PC-3 (cell line): ENCODE results near the gene DLL3. TPM values are rescaled to one million over a fixed set of nuclear protein-coding genes. Genes with fewer than 3 reads are reported as not detected.
"Not testable (repeated sequence)": the region's sequence is repeated elsewhere in the genome, so short reads cannot be mapped to it uniquely, and the experiment has no call there.

Source experiments
- ATAC-seq: fragments of 200-7000 bp; cut with Tn5 transposase; 2 replicates; pipeline ENCODE4 v1.9.1; 2020; ENCODE audit warnings: mild to moderate bottlenecking, moderate library complexity
- BruUV-seq: library from RNA; stranded (reverse); fragments of 400-500 nt; replicated peaks from 2 replicates; lab custom pipeline; 2021; lab: Mats Ljungman, UMichigan
- CTCF ChIA-PET: fragments of 300-600 bp; sonication (Branson Sonifier 250); formaldehyde crosslinking; loops from one replicate; lab custom pipeline; 2022; ENCODE audit warnings: antibody characterized with exemption; lab: Charles Lee
- POLR2A ChIA-PET: fragments of 300-600 bp; sonication (Branson Sonifier 250); formaldehyde crosslinking; loops from one replicate; lab custom pipeline; 2022; ENCODE audit warnings: antibody characterized with exemption; ENCODE audit not compliant: unreplicated experiment; lab: Charles Lee
- DNase-seq: peaks from one replicate; pipeline ENCODE4 v3.0.0-alpha.2; 2015
- H2AFZ ChIP-seq: fragments of 300-600 bp; sonication (generic); 2 replicates; pipeline ENCODE4 v1.6.0; 2016; ENCODE audit warnings: antibody characterized with exemption, low read length
- H3F3A ChIP-seq: fragments of 300-600 bp; sonication (generic); one replicate; pipeline ENCODE4 v1.6.0; 2017; ENCODE audit warnings: antibody characterized with exemption, low read length, control low read depth, mild to moderate bottlenecking; ENCODE audit not compliant: unreplicated experiment
- H3K27ac ChIP-seq: fragments of 300-600 bp; sonication (generic); 2 replicates; pipeline ENCODE4 v1.5.1; 2016; ENCODE audit warnings: mild to moderate bottlenecking, low read length
- H3K27me3 ChIP-seq: fragments of 300-600 bp; sonication (generic); 2 replicates; pipeline ENCODE4 v1.6.1; 2016; ENCODE audit warnings: low read length, mixed read lengths
- H3K36me3 ChIP-seq: fragments of 300-600 bp; sonication (generic); 2 replicates; pipeline ENCODE4 v1.6.1; 2016; ENCODE audit warnings: low read depth, mixed run types, low read length, mixed read lengths
- H3K4me1 ChIP-seq: fragments of 300-600 bp; sonication (generic); 2 replicates; pipeline ENCODE4 v1.5.1; 2016; ENCODE audit warnings: low read length; ENCODE audit not compliant: insufficient read depth
- H3K4me2 ChIP-seq: fragments of 300-600 bp; sonication (generic); 2 replicates; pipeline ENCODE4 v1.6.0; 2016; ENCODE audit warnings: low read length
- H3K4me3 ChIP-seq: fragments of 300-600 bp; sonication (generic); 2 replicates; pipeline ENCODE4 v1.5.1; 2016; ENCODE audit warnings: mild to moderate bottlenecking, low read length, mixed read lengths
- H3K79me2 ChIP-seq: fragments of 300-600 bp; sonication (generic); 2 replicates; pipeline ENCODE4 v1.6.1; 2017; ENCODE audit warnings: low read length, mixed read lengths
- H3K9ac ChIP-seq: fragments of 300-600 bp; sonication (generic); 2 replicates; pipeline ENCODE4 v1.6.0; 2016; ENCODE audit warnings: mild to moderate bottlenecking, low read length
- H3K9me2 ChIP-seq: fragments of 300-600 bp; sonication (generic); replicated peaks from 2 replicates; pipeline ENCODE4 v1.6.1; 2016; ENCODE audit warnings: mixed run types, low read length, mixed read lengths
- H3K9me3 ChIP-seq: fragments of 300-600 bp; sonication (generic); 2 replicates; pipeline ENCODE4 v1.6.1; 2016; ENCODE audit warnings: low read length, mixed read lengths
- H4K20me1 ChIP-seq: fragments of 300-600 bp; sonication (generic); 2 replicates; pipeline ENCODE4 v1.6.1; 2016; ENCODE audit warnings: low read length, mixed read lengths
- CTCF ChIP-seq: fragments of 300-600 bp; sonication (generic); conservative IDR thresholded peaks from 2 replicates; pipeline ENCODE4 v1.5.1; 2017; ENCODE audit warnings: antibody characterized with exemption, low read depth, mild to moderate bottlenecking, low read length
- EZH2 ChIP-seq: fragments of 300-600 bp; sonication (generic); IDR thresholded peaks from one replicate; pipeline ENCODE4 v1.6.1; 2017; ENCODE audit warnings: antibody characterized with exemption, mild to moderate bottlenecking, low read length; ENCODE audit not compliant: unreplicated experiment
- EZH2phosphoT487 ChIP-seq: fragments of 300-600 bp; sonication (generic); IDR thresholded peaks from 2 replicates; pipeline ENCODE4 v1.6.1; 2018; ENCODE audit warnings: mild to moderate bottlenecking, antibody characterized with exemption, low read length, borderline replicate concordance
- intact Hi-C: fragments of 100-400 bp; cut with micrococcal nuclease; formaldehyde crosslinking; loops from 2 replicates; pipeline ENCODE4 v1.9.0; 2023
- total RNA-seq: library from RNA; depleted of rRNA; stranded (reverse); fragments of >200 nt; gene quantifications from 2 replicates; pipeline ENCODE4 v1.2.3, GENCODE V29; 2014

The DLL3 gene
- total RNA-seq, 1 experiment from 2014 or later = 7.2 TPM

GRCh38 chr19:39475748-39476147, 23.0 kb upstream of the DLL3 start:
- no TSS peak for BruUV-seq

GRCh38 chr19:39479319-39479801, 19.4 kb upstream of the DLL3 start:
- H3K27ac ChIP-seq, H3K27me3 ChIP-seq, H3K4me3 ChIP-seq, H3K4me2 ChIP-seq, H3K9me3 ChIP-seq, BruUV-seq, H3K9ac ChIP-seq, POLR2A ChIA-PET, ATAC-seq, H3K36me3 ChIP-seq, H4K20me1 ChIP-seq, H2AFZ ChIP-seq, DNase-seq, H3K9me2 ChIP-seq, H3K4me1 ChIP-seq, CTCF ChIA-PET, H3F3A ChIP-seq: not testable (repeated sequence)
- peaks cover 25% of the 10 kb centered on the region for H3K79me2 ChIP-seq
- intact Hi-C loops = loop anchor here (10.0 kb wide), 1 partner anchor 55 kb away; the partner anchor contains the start of gene EID2B

More at GRCh38 chr19:39475748-39476147, 23.0 kb upstream of the DLL3 start:
- H3K4me2 ChIP-seq = no peak overlapping the region
- ATAC-seq (no peak), DNase-seq (no peak)
- no peak overlapping the region for H3K4me3 ChIP-seq
- CTCF ChIA-PET = interaction anchor here (0.6 kb wide), 2 partner anchors 14 to 37 kb away, joined by 3 read pairs; no protein-coding TSS in a partner anchor
- POLR2A ChIA-PET = no interaction called here
- no peaks in the 10 kb centered on the region for H4K20me1 ChIP-seq
- intact Hi-C loops = loop anchor here (10.0 kb wide), 1 partner anchor 59 kb away; the partner anchor contains the start of gene EID2B
- H3K9me3 ChIP-seq = no peaks in the 10 kb centered on the region
- H3K4me1 ChIP-seq = no peaks in the 10 kb centered on the region
- peaks cover 1% of the 10 kb centered on the region for H3K79me2 ChIP-seq
- H3F3A ChIP-seq = no peaks in the 10 kb centered on the region
- H2AFZ ChIP-seq = no peak overlapping the region
- no peak overlapping the region for H3K27ac ChIP-seq
- H3K9me2 ChIP-seq = no peaks in the 10 kb centered on the region
- H3K36me3 ChIP-seq = peaks cover 13% of the 10 kb centered on the region; the same call in 1 of the 2 replicates
- no peak overlapping the region for H3K9ac ChIP-seq
- TF ChIP-seq EZH2phosphoT487 (no peak), EZH2 (no peak), CTCF (no peak)
- no peaks in the 10 kb centered on the region for H3K27me3 ChIP-seq

DNA sequence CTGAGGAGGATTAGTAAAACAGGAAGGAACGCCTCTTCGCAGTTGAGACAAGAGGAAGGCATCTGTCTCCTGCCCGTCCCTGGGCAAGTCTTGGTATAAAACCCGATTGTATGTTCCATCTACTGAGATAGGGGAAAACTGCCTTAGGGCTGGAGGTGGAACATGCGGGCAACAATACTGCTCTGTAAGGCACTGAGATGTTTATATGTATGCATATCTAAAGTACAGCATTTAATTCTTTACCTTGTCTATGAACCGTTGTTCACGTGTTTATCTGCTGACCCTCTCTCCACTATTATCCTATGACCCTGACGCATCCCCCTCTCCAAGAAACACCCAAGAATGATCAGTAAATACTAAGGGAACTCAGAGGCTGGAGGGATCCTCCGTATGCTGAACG, 18.8 kb upstream of the DLL3 start:
- Histone ChIP-seq H3K27ac (no peak overlapping the region), H3K36me3 (no peaks in the 10 kb centered on the region; the same call in 1 of the 2 replicates), H3K9me2 (no peaks in the 10 kb centered on the region), H3K79me2 (peaks cover 25% of the 10 kb centered on the region), H3K9ac (peak overlapping the region; percentile 93), H4K20me1 (no peaks in the 10 kb centered on the region), H3K4me1 (peaks cover 7% of the 10 kb centered on the region), H2AFZ (peak overlapping the region; percentile 67), H3K27me3 (no peaks in the 10 kb centered on the region), H3K9me3 (no peaks in the 10 kb centered on the region), H3K4me2 (peak overlapping the region; percentile 90), H3K4me3 (peak overlapping the region; percentile 84), H3F3A (no peaks in the 10 kb centered on the region)
- intact Hi-C loops = loop anchor here (10.0 kb wide), 1 partner anchor 55 kb away; the partner anchor contains the start of gene EID2B
- DNase-seq (no peak), ATAC-seq (no peak)
- BruUV-seq = no TSS peak
- POLR2A ChIA-PET = no interaction called here
- CTCF ChIA-PET = no interaction called here
- TF ChIP-seq CTCF = no peak
- no peak for TF ChIP-seq EZH2phosphoT487
- no peak for TF ChIP-seq EZH2
